ENCODE results near the gene AUTS2.

AUTS2 gene

GRCh38 chr7:70060298-70061068 lies 462.2 kb downstream of the AUTS2 start:
- Histone ChIP-seq H3F3A (ENCODE audit: insufficient read depth) (no peaks in the 10 kb centered on the region), H3K9me3 (ENCODE audit: insufficient read depth, low read length) (no peaks in the 10 kb centered on the region), H3K36me3 (ENCODE audit: low read length) (no peaks in the 10 kb centered on the region), H3K9me2 (replicated peaks; ENCODE audit: insufficient read depth, low read length) (no peaks in the 10 kb centered on the region), H3K4me3 (ENCODE audit: insufficient read depth, low read length, poor library complexity, severe bottlenecking) (no peak overlapping the region), H4K20me1 (ENCODE audit: low read depth, low read length) (no peaks in the 10 kb centered on the region), H3K27ac (ENCODE audit: low read depth, low read length) (no peak overlapping the region), H3K4me2 (ENCODE audit: low read depth, low read length, poor library complexity, severe bottlenecking) (no peak overlapping the region), H3K27me3 (ENCODE audit: low read length) (no peaks in the 10 kb centered on the region), H2AFZ (ENCODE audit: low read depth, low read length, severe bottlenecking) (no peak overlapping the region), H3K9ac (ENCODE audit: low read length) (no peak overlapping the region), H3K79me2 (ENCODE audit: insufficient read depth, low read length) (no peaks in the 10 kb centered on the region)
- TF ChIP-seq EZH2phosphoT487 (conservative IDR thresholded peaks at IDR 0.05; ENCODE audit: low read length) (no peak), CTCF (IDR thresholded peaks at IDR 0.05; ENCODE audit: insufficient read depth, low read length, poor library complexity, severe bottlenecking) (no peak)

- Histone ChIP-seq H4K20me1 (ENCODE audit: low read depth, low read length) (0 out of 2 replicates have a peak, but pooled peaks cover 3% of the 10 kb centered on the region), H3K9me3 (ENCODE audit: insufficient read depth, low read length) (no peaks in the 10 kb centered on the region), H2AFZ (ENCODE audit: low read depth, low read length, severe bottlenecking) (no peak overlapping the region), H3K9ac (ENCODE audit: low read length) (no peak overlapping the region), H3K27ac (ENCODE audit: low read depth, low read length) (no peak overlapping the region), H3K4me2 (ENCODE audit: low read depth, low read length, poor library complexity, severe bottlenecking) (no peak overlapping the region), H3K79me2 (ENCODE audit: insufficient read depth, low read length) (no peaks in the 10 kb centered on the region), H3K36me3 (ENCODE audit: low read length) (no peaks in the 10 kb centered on the region), H3F3A (ENCODE audit: insufficient read depth) (no peaks in the 10 kb centered on the region), H3K4me3 (ENCODE audit: insufficient read depth, low read length, poor library complexity, severe bottlenecking) (no peak overlapping the region), H3K9me2 (replicated peaks; ENCODE audit: insufficient read depth, low read length) (no peaks in the 10 kb centered on the region), H3K27me3 (ENCODE audit: low read length) (no peaks in the 10 kb centered on the region)
- TF ChIP-seq EZH2phosphoT487 (conservative IDR thresholded peaks at IDR 0.05; ENCODE audit: low read length) (no peak), CTCF (IDR thresholded peaks at IDR 0.05; ENCODE audit: insufficient read depth, low read length, poor library complexity, severe bottlenecking) (no peak)
These were observed 465.1 kb downstream of the AUTS2 start for GRCh38 chr7:70063371-70063770.

- H3K36me3 ChIP-seq (ENCODE audit: low read length): no peaks in the 10 kb centered on the region
- TF ChIP-seq CTCF (IDR thresholded peaks at IDR 0.05; ENCODE audit: insufficient read depth, low read length, poor library complexity, severe bottlenecking) (no peak), EZH2phosphoT487 (conservative IDR thresholded peaks at IDR 0.05; ENCODE audit: low read length) (no peak)
These were observed 465.7 kb downstream of the AUTS2 start for GRCh38 chr7:70063927-70064326.

More at GRCh38 chr7:70063927-70064326, 465.7 kb downstream of the AUTS2 start:
- H3K4me2 ChIP-seq (ENCODE audit: low read depth, low read length, poor library complexity, severe bottlenecking): no peak overlapping the region
- no peak overlapping the region for H2AFZ ChIP-seq (ENCODE audit: low read depth, low read length, severe bottlenecking)
- H3K27ac ChIP-seq (ENCODE audit: low read depth, low read length): no peak overlapping the region
- no peaks in the 10 kb centered on the region for H3K79me2 ChIP-seq (ENCODE audit: insufficient read depth, low read length)
- H3F3A ChIP-seq (ENCODE audit: insufficient read depth): no peaks in the 10 kb centered on the region
- H3K9me2 ChIP-seq (replicated peaks; ENCODE audit: insufficient read depth, low read length): no peaks in the 10 kb centered on the region
- 0 out of 2 replicates have a peak, but pooled peaks cover 3% of the 10 kb centered on the region for H4K20me1 ChIP-seq (ENCODE audit: low read depth, low read length)
- no peaks in the 10 kb centered on the region for H3K27me3 ChIP-seq (ENCODE audit: low read length)
- H3K9ac ChIP-seq (ENCODE audit: low read length): no peak overlapping the region
- H3K9me3 ChIP-seq (ENCODE audit: insufficient read depth, low read length): no peaks in the 10 kb centered on the region
- H3K4me3 ChIP-seq (ENCODE audit: insufficient read depth, low read length, poor library complexity, severe bottlenecking): no peak overlapping the region

Measured in SU-DHL-6 (cell line).